HepG2 (cell line): ENCODE measurements around the gene HECTD4. TPM values are rescaled to one million over a fixed set of nuclear protein-coding genes. Genes with fewer than 3 reads are reported as not detected.

Experiments
- BRD4 ChIP-seq: sonication (generic); formaldehyde crosslinking; IDR thresholded peaks from 2 replicates; pipeline ENCODE4 v1.4.0; 2020; ENCODE audit warnings: missing genetic modification reagents
- CBX2 ChIP-seq, 2 experiments: fragments of 200-600 bp in 1 of 2; sonication (generic); formaldehyde crosslinking in 1 of 2; IDR thresholded peaks; 2 replicates each; pipeline versions ENCODE4 v1.7.0 to v1.8.1; 2018 to 2022; ENCODE audit warnings: low read depth in 2 of 2, low read length in 1 of 2, mild to moderate bottlenecking in 1 of 2, missing genetic modification reagents in 1 of 2
- CREM ChIP-seq, 2 experiments: sonication (generic) in 1 of 2; formaldehyde crosslinking in 1 of 2; IDR thresholded peaks; 2 replicates each; pipeline versions ENCODE4 v1.4.0 to v1.6.1; 2016 to 2020; ENCODE audit warnings: antibody characterized with exemption in 1 of 2, mild to moderate bottlenecking in 1 of 2, missing genetic modification reagents in 1 of 2
- GFI1 ChIP-seq: sonication (generic); formaldehyde crosslinking; IDR thresholded peaks from 2 replicates; pipeline ENCODE4 v1.5.0; 2020; ENCODE audit warnings: missing genetic modification reagents, mild to moderate bottlenecking, borderline replicate concordance
- GMEB2 ChIP-seq: IDR thresholded peaks from 2 replicates; pipeline ENCODE4 v1.6.1; 2016; ENCODE audit warnings: missing biosample characterization, missing genetic modification reagents, low read depth
- JUND ChIP-seq: sonication (generic); formaldehyde crosslinking; IDR thresholded peaks from 2 replicates; pipeline ENCODE4 v1.8.0; 2022; ENCODE audit warnings: mild to moderate bottlenecking, missing genetic modification reagents
- MLLT10 ChIP-seq: sonication (generic); formaldehyde crosslinking; IDR thresholded peaks from 2 replicates; pipeline ENCODE4 v1.4.0; 2020; ENCODE audit warnings: missing genetic modification reagents
- MLXIP ChIP-seq: sonication (generic); formaldehyde crosslinking; IDR thresholded peaks from 2 replicates; pipeline ENCODE4 v1.9.0; 2021; ENCODE audit warnings: missing genetic modification reagents, borderline replicate concordance
- MTERF4 ChIP-seq: sonication (generic); formaldehyde crosslinking; IDR thresholded peaks from 2 replicates; pipeline ENCODE4 v1.8.0; 2023; ENCODE audit warnings: mild to moderate bottlenecking, missing genetic modification reagents
- MTF2 ChIP-seq: sonication (generic); formaldehyde crosslinking; IDR thresholded peaks from 2 replicates; pipeline ENCODE4 v1.5.0; 2020; ENCODE audit warnings: missing genetic modification reagents, borderline replicate concordance
- NCOA2 ChIP-seq: sonication (generic); formaldehyde crosslinking; IDR thresholded peaks from 2 replicates; pipeline ENCODE4 v1.8.0; 2022; ENCODE audit warnings: inconsistent platforms
- NFRKB ChIP-seq: fragments of 450-650 bp; IDR thresholded peaks from 2 replicates; pipeline ENCODE4 v1.6.1; 2017
- PAX8 ChIP-seq: sonication (generic); formaldehyde crosslinking; IDR thresholded peaks from 2 replicates; pipeline ENCODE4 v1.8.0; 2022; ENCODE audit warnings: mild to moderate bottlenecking, missing genetic modification reagents, borderline replicate concordance
- PHF5A ChIP-seq: IDR thresholded peaks from one replicate; pipeline ENCODE4 v1.6.1; 2018; ENCODE audit warnings: low read depth, missing genetic modification reagents; ENCODE audit not compliant: unreplicated experiment
- RXRB ChIP-seq: IDR thresholded peaks from 2 replicates; pipeline ENCODE4 v1.6.1; 2016; ENCODE audit warnings: borderline replicate concordance, missing genetic modification reagents, missing compliant biosample characterization
- SYNCRIP ChIP-seq: fragments of 200-400 bp; formaldehyde crosslinking; IDR thresholded peaks from 2 replicates; pipeline ENCODE4 v1.6.1; 2018; ENCODE audit warnings: mild to moderate bottlenecking, low read depth, low read length; ENCODE audit not compliant: insufficient read depth
- ZFP37 ChIP-seq: sonication (generic); formaldehyde crosslinking; IDR thresholded peaks from 2 replicates; pipeline ENCODE4 v1.4.0; 2020; ENCODE audit warnings: missing genetic modification reagents, borderline replicate concordance
- ZFP41 ChIP-seq: sonication (generic); formaldehyde crosslinking; IDR thresholded peaks from 2 replicates; pipeline ENCODE4 v1.4.0; 2020; ENCODE audit warnings: mild to moderate bottlenecking, missing genetic modification reagents, borderline replicate concordance
- ZNF354B ChIP-seq: sonication (generic); formaldehyde crosslinking; IDR thresholded peaks from 2 replicates; pipeline ENCODE4 v1.8.0; 2022; ENCODE audit warnings: mild to moderate bottlenecking, missing genetic modification reagents
- ZNF563 ChIP-seq: sonication (generic); formaldehyde crosslinking; IDR thresholded peaks from 2 replicates; pipeline ENCODE4 v1.8.0; 2022; ENCODE audit warnings: mild to moderate bottlenecking, moderate library complexity, missing genetic modification reagents
- ZNF660 ChIP-seq: sonication (generic); formaldehyde crosslinking; IDR thresholded peaks from 2 replicates; pipeline ENCODE4 v1.5.1; 2020; ENCODE audit warnings: mild to moderate bottlenecking, low read depth, missing genetic modification reagents, borderline replicate concordance
- ZNF761 ChIP-seq: sonication (generic); formaldehyde crosslinking; conservative IDR thresholded peaks from 2 replicates; pipeline ENCODE4 v1.4.0; 2020; ENCODE audit warnings: mild to moderate bottlenecking, missing genetic modification reagents
- ZNF83 ChIP-seq: sonication (generic); formaldehyde crosslinking; IDR thresholded peaks from 2 replicates; pipeline ENCODE4 v1.4.0; 2020; ENCODE audit warnings: missing genetic modification reagents, mild to moderate bottlenecking, borderline replicate concordance
- polyA plus RNA-seq, 8 experiments: library from polyadenylated mRNA; depleted of rRNA in 3 of 8; stranded (reverse) in 7 of 8; unstranded in 1 of 8; fragments of >200 nt; fragmentation: Illumina TruSeq in 4 of 8; extraction: Trizol in 4 of 8; gene quantifications; 2 replicates each; pipeline versions ENCODE4 v1.2.1 to v1.2.3, GENCODE V29; 2011 to 2016; ENCODE audit warnings: low read depth in 4 of 8, missing spikeins in 1 of 8, mixed read lengths in 1 of 8; ENCODE audit not compliant: insufficient read depth in 1 of 8
- total RNA-seq, 5 experiments: library from RNA; depleted of rRNA; stranded (reverse); fragments of >200 nt; fragmentation: Illumina TruSeq; extraction: Trizol; gene quantifications; 2 replicates each; pipeline ENCODE4 v1.2.3, GENCODE V29; 2016; ENCODE audit warnings: low read depth in 1 of 5

HECTD4 gene
- total and polyA plus RNA-seq, 2 of the 13 experiments (the other 11 are each of a cell fraction or from before 2014, with no cell fraction given), result 9.0 to 11.4 TPM

GRCh38 chr12:112418608-112419296 lies 36.5 kb upstream of the HECTD4 start, which contains the start of gene PTPN11 (continued):
- TF ChIP-seq PHF5A (CRISPR knock-in tag), result no peak
- TF ChIP-seq ZFP37 (CRISPR knock-in tag), result no peak
- no peak for TF ChIP-seq GMEB2 (CRISPR knock-in tag)
- TF ChIP-seq BRD4 (CRISPR knock-in tag), result peak; percentile 75; the same call in 1 of the 2 replicates
- peak; percentile 68; the same call in 1 of the 2 replicates for TF ChIP-seq MTF2 (CRISPR knock-in tag)
- peak; percentile 43; the same call in 1 of the 2 replicates for TF ChIP-seq PAX8 (CRISPR knock-in tag)
- TF ChIP-seq ZNF563 (CRISPR knock-in tag), result no peak
- no peak for TF ChIP-seq ZNF660
- TF ChIP-seq CREM (IDR thresholded peaks at IDR 0.05), result peak; percentile 93
- peak; percentile 96 for TF ChIP-seq CREM (CRISPR knock-in tag; IDR thresholded peaks at IDR 0.05)
- TF ChIP-seq MTERF4 (CRISPR knock-in tag), result no peak
- no peak for TF ChIP-seq SYNCRIP
- peak; percentile 34; the same call in 1 of the 2 replicates for TF ChIP-seq RXRB (CRISPR knock-in tag)
- peak; percentile 58; the same call in 1 of the 2 replicates for TF ChIP-seq GFI1 (CRISPR knock-in tag)
- no peak for TF ChIP-seq MLXIP (CRISPR knock-in tag)
- TF ChIP-seq MLLT10 (CRISPR knock-in tag), result no peak
- TF ChIP-seq ZNF761 (CRISPR knock-in tag), result peak; percentile 73; the same call in 1 of the 2 replicates
- no peak for TF ChIP-seq ZNF354B (CRISPR knock-in tag)
- TF ChIP-seq NCOA2 (CRISPR knock-in tag), result peak; percentile 38; the same call in 1 of the 2 replicates
- no peak for TF ChIP-seq CBX2 (IDR thresholded peaks at IDR 0.05; ENCODE audit: low read depth, low read length)
- no peak for TF ChIP-seq CBX2 (CRISPR knock-in tag; IDR thresholded peaks at IDR 0.05; ENCODE audit: low read depth)
- TF ChIP-seq ZNF83, result peak; percentile 65; the same call in 1 of the 2 replicates
- TF ChIP-seq NFRKB, result no peak
- TF ChIP-seq JUND (CRISPR knock-in tag), result no peak; the same call in 1 of the 2 replicates
- no peak for TF ChIP-seq ZFP41 (CRISPR knock-in tag)
